ENCODE results near the gene TSPAN5. TPM values are rescaled to one million over a fixed set of nuclear protein-coding genes. Genes with fewer than 3 reads are reported as not detected.
A peak's percentile ranks its signal among the peaks of the same experiment; 100 is the strongest.

The TSPAN5 gene
- total and polyA plus RNA-seq, 2 of the 4 experiments (the other 2 are of a cell fraction) = 64.8 to 79.6 TPM

- Histone ChIP-seq H3K4me2 (ENCODE audit: low read depth, low read length) (no peak overlapping the region), H3K9me3 (ENCODE audit: control insufficient read depth, insufficient read depth, low read length) (peaks cover 2% of the 10 kb centered on the region; the same call in 1 of the 2 replicates), H3K27ac (ENCODE audit: insufficient read depth, low read length) (no peak overlapping the region), H3K4me3 (ENCODE audit: insufficient read depth, low read depth, low read length) (no peak overlapping the region), H3K18ac (ENCODE audit: low read depth, low read length) (no peak overlapping the region), H2AK9ac (replicated peaks; ENCODE audit: low read depth, low read length, poor library complexity) (no peak overlapping the region), H2AFZ (replicated peaks; ENCODE audit: low read length, poor library complexity) (no peak overlapping the region), H2BK20ac (ENCODE audit: low read depth, low read length) (no peak overlapping the region), H3K14ac (replicated peaks; ENCODE audit: low read depth, low read length) (peak overlapping the region; percentile 44; the same call in 1 of the 2 replicates), H3K4ac (ENCODE audit: low read depth, low read length) (no peak overlapping the region), H4K91ac (ENCODE audit: insufficient read depth, low read depth, low read length) (no peak overlapping the region), H3K27me3 (ENCODE audit: control insufficient read depth, insufficient read depth, low read length) (no peaks in the 10 kb centered on the region), H3K79me1 (ENCODE audit: low read depth in 1 of 2, low read length in 2 of 2) (peaks cover 26 to 77% of the 10 kb centered on the region in 2 experiments), H3K9me1 (ENCODE audit: insufficient read depth, low read length) (peaks cover 13% of the 10 kb centered on the region), H4K8ac (ENCODE audit: low read depth in 2 of 2, low read length in 2 of 2) (no peak overlapping the region), H2BK15ac (ENCODE audit: low read depth, low read length) (no peak overlapping the region; the same call in 2 of the 3 replicates), H3K9ac (ENCODE audit: low read depth, low read length) (no peak overlapping the region), H4K20me1 (ENCODE audit: insufficient read depth, low read length) (peaks cover 18% of the 10 kb centered on the region; the same call in 1 of the 2 replicates), H3K36me3 (ENCODE audit: control insufficient read depth, insufficient read depth, low read length) (peaks cover 6% of the 10 kb centered on the region; the same call in 1 of the 2 replicates), H3K4me1 (ENCODE audit: control insufficient read depth, insufficient read depth, low read length) (peaks cover 17% of the 10 kb centered on the region), H2BK5ac (ENCODE audit: low read depth, low read length, poor library complexity, severe bottlenecking) (no peak overlapping the region), H4K5ac (ENCODE audit: low read depth, low read length) (no peak overlapping the region), H3K56ac (ENCODE audit: extremely low read depth, insufficient read depth, low read length) (no peak overlapping the region), H2AK5ac (ENCODE audit: low read depth, low read length) (peak overlapping the region; percentile 80; the same call in 1 of the 2 replicates), H2BK120ac (ENCODE audit: low read depth, low read length) (no peak overlapping the region), H3K23ac (ENCODE audit: low read depth, low read length) (0 out of 2 replicates have a peak overlapping the region, but pooled peaks have one; percentile 17)
- in situ Hi-C loops (cut with MboI; ENCODE audit: low sequenced_read_pairs) (no loop called here), dilution Hi-C loops (cut with HindIII; ENCODE audit: low sequenced_read_pairs, unreplicated experiment) (no loop called here), intact Hi-C loops (cut with micrococcal nuclease) (no loop called here)
- POLR2A ChIA-PET (ENCODE audit: unreplicated experiment) = no interaction called here
- 97% methylated on average over 3 of the region's 6 CpGs; no CpG with 5 or more reads in 1 of the 2 experiments for WGBS, 2 experiments (ENCODE audit: extremely low coverage in 2 of 2, insufficient read length in 1 of 2)
- no peak for ATAC-seq (ENCODE audit: low read depth)
- DNase-seq = no peak
- no TSS peak for BruUV-seq (replicated peaks)
- TF ChIP-seq POLR2A (IDR thresholded peaks at IDR 0.05; ENCODE audit: low read depth, low read length) (no peak), RAD21 (IDR thresholded peaks at IDR 0.05; ENCODE audit: low read length) (no peak)
- CTCF ChIA-PET = no interaction called here
Measured at GRCh38 chr4:98645527-98645926, 12.9 kb downstream of the TSPAN5 start.

Data from IMR-90 (cell line).